HEK293T (cell line): ENCODE measurements around the gene CNOT6.

Experiments
- ARNT ChIP-seq: fragments of 450-650 bp; IDR thresholded peaks from 2 replicates; pipeline ENCODE4 v1.6.1; 2017; ENCODE audit warnings: mild to moderate bottlenecking
- BHLHE40 ChIP-seq: fragments of 450-650 bp; IDR thresholded peaks from 2 replicates; pipeline ENCODE4 v1.6.1; 2016; ENCODE audit warnings: mild to moderate bottlenecking, moderate library complexity, borderline replicate concordance
- ELF4 ChIP-seq: fragments of 450-650 bp; IDR thresholded peaks from 2 replicates; pipeline ENCODE4 v1.6.1; 2017; ENCODE audit warnings: antibody characterized with exemption
- FOXA1 ChIP-seq: fragments of 450-650 bp; IDR thresholded peaks from 2 replicates; pipeline ENCODE4 v1.6.1; 2016; ENCODE audit warnings: mild to moderate bottlenecking
- FOXK2 ChIP-seq: fragments of 450-650 bp; IDR thresholded peaks from 2 replicates; pipeline ENCODE4 v1.6.1; 2016; ENCODE audit warnings: mild to moderate bottlenecking
- FOXM1 ChIP-seq: fragments of 450-650 bp; IDR thresholded peaks from 2 replicates; pipeline ENCODE4 v1.6.1; 2017; ENCODE audit warnings: mild to moderate bottlenecking, borderline replicate concordance
- HDGF ChIP-seq: fragments of 450-650 bp; IDR thresholded peaks from 2 replicates; pipeline ENCODE4 v1.6.1; 2017; ENCODE audit warnings: antibody characterized with exemption, borderline replicate concordance
- NFRKB ChIP-seq: fragments of 450-650 bp; IDR thresholded peaks from 2 replicates; pipeline ENCODE4 v1.6.1; 2016; ENCODE audit warnings: mild to moderate bottlenecking, moderate library complexity
- PKNOX1 ChIP-seq: fragments of 450-650 bp; IDR thresholded peaks from 2 replicates; pipeline ENCODE4 v1.6.1; 2016
- SP1 ChIP-seq: fragments of 450-650 bp; IDR thresholded peaks from 2 replicates; pipeline ENCODE4 v1.6.1; 2017
- SUZ12 ChIP-seq: fragments of 450-650 bp; IDR thresholded peaks from 2 replicates; pipeline ENCODE4 v1.6.1; 2016; ENCODE audit warnings: mild to moderate bottlenecking
- TARDBP ChIP-seq: fragments of 450-650 bp; IDR thresholded peaks from 2 replicates; pipeline ENCODE4 v1.6.1; 2016

GRCh38 chr5:180607861-180608571 is 113.8 kb downstream of the CNOT6 start:
- no peak for TF ChIP-seq FOXA1
- TF ChIP-seq SUZ12: no peak
- no peak for TF ChIP-seq FOXK2
- TF ChIP-seq ELF4: no peak
- TF ChIP-seq FOXM1: no peak
- TF ChIP-seq HDGF: no peak
- TF ChIP-seq ARNT: no peak
- no peak for TF ChIP-seq PKNOX1
- TF ChIP-seq NFRKB: no peak
- TF ChIP-seq SP1: no peak
- TF ChIP-seq BHLHE40: no peak
- no peak for TF ChIP-seq TARDBP
